Panc1 (cell line): Measurements from ENCODE around the gene SH3PXD2B.

Experiments used
- TF ChIP-seq, protein P1 (sequence below): fragments of 450-650 bp; IDR thresholded peaks from 2 replicates; pipeline ENCODE4 v1.5.1; 2017; ENCODE audit warnings: mild to moderate bottlenecking
- TF ChIP-seq, protein P2 (sequence below), 2 experiments: IDR thresholded peaks; 2 replicates each; pipeline ENCODE4 v1.6.1; 2011 to 2012; ENCODE audit warnings: low read depth in 2 of 2, control low read depth in 1 of 2, low read length in 1 of 2, mild to moderate bottlenecking in 1 of 2, moderate library complexity in 1 of 2; ENCODE audit not compliant: insufficient read depth in 1 of 2

DNA sequence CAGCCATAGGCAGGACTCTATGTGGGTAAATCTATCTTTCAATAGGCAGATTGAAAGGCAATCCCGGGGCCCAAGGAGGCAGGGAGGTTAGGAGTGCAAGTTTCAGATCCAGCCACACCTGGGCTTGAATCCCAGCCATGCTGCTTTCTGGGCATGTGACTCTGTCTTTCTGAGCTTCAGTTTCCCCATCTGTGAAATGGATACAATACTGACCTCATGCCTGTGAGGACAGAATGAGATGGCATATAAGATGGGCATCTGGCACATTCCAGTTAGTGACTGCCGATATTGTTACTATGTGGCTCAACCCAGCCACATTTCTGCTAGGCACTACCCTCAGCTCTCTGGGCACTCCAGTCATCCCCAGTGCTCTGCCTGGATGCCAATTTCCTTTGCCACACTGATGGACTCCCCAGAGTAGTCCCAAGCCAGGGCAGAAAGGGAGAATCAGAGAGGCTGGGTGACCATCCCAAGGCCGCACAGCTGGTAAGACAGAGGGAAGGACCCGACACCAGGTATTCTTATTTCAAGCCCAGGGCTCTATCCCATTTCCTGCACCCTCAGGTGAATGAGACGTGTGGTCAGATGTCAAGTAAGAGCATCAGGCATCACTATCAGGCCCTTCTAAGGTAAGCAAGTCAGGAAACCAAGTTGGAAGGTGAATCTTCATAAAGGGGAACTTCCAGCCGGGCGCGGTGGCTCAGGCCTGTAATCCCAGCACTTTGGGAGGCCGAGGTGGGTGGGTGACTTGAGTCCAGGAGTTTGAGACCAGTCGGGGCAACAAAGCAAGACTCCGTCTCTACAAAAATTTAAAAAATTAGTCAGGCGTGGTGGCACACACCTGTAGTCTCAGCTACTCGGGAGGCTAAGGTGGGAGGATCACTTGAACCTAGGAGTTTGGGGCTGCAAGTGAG, 38.7 kb downstream of the SH3PXD2B start:
- TF ChIP-seq, protein P1, sequence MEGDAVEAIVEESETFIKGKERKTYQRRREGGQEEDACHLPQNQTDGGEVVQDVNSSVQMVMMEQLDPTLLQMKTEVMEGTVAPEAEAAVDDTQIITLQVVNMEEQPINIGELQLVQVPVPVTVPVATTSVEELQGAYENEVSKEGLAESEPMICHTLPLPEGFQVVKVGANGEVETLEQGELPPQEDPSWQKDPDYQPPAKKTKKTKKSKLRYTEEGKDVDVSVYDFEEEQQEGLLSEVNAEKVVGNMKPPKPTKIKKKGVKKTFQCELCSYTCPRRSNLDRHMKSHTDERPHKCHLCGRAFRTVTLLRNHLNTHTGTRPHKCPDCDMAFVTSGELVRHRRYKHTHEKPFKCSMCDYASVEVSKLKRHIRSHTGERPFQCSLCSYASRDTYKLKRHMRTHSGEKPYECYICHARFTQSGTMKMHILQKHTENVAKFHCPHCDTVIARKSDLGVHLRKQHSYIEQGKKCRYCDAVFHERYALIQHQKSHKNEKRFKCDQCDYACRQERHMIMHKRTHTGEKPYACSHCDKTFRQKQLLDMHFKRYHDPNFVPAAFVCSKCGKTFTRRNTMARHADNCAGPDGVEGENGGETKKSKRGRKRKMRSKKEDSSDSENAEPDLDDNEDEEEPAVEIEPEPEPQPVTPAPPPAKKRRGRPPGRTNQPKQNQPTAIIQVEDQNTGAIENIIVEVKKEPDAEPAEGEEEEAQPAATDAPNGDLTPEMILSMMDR = no peak
- TF ChIP-seq, protein P2, sequence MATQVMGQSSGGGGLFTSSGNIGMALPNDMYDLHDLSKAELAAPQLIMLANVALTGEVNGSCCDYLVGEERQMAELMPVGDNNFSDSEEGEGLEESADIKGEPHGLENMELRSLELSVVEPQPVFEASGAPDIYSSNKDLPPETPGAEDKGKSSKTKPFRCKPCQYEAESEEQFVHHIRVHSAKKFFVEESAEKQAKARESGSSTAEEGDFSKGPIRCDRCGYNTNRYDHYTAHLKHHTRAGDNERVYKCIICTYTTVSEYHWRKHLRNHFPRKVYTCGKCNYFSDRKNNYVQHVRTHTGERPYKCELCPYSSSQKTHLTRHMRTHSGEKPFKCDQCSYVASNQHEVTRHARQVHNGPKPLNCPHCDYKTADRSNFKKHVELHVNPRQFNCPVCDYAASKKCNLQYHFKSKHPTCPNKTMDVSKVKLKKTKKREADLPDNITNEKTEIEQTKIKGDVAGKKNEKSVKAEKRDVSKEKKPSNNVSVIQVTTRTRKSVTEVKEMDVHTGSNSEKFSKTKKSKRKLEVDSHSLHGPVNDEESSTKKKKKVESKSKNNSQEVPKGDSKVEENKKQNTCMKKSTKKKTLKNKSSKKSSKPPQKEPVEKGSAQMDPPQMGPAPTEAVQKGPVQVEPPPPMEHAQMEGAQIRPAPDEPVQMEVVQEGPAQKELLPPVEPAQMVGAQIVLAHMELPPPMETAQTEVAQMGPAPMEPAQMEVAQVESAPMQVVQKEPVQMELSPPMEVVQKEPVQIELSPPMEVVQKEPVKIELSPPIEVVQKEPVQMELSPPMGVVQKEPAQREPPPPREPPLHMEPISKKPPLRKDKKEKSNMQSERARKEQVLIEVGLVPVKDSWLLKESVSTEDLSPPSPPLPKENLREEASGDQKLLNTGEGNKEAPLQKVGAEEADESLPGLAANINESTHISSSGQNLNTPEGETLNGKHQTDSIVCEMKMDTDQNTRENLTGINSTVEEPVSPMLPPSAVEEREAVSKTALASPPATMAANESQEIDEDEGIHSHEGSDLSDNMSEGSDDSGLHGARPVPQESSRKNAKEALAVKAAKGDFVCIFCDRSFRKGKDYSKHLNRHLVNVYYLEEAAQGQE (IDR thresholded peaks at IDR 0.05; ENCODE audit: insufficient read depth in 1 of 2, low read depth in 2 of 2, low read length in 1 of 2) = no peak
